GM19455 (cell line): ENCODE data around the gene TMPRSS11B.
"Not testable (repeated sequence)": the region's sequence is repeated elsewhere in the genome, so short reads cannot be mapped to it uniquely, and the experiment has no call there.

ENCODE experiments used
- ATAC-seq: cut with Tn5 transposase; IDR thresholded peaks from one replicate; pipeline ENCODE4 v1.9.1; 2021; ENCODE audit not compliant: unreplicated experiment

Gene TMPRSS11B

DNA sequence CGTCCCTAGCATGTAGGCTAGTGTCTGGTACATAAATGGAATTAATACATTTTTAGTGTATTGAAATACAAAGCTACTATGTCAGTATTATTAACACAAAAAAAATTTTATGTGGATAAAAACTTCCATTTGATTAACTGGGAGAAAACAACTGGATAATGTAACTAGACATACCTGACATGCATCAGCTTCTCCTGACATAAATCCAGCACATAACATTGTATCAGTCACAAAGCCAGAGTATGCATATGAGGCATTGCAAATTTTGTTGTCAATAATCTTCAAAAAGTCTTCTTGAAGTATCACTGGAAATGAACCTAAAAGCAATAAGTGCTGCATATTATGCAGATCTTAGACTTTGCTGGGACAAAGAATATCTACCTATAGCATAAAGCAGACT is 16.9 kb downstream of the TMPRSS11B start:
- ATAC-seq: no peak

DNA sequence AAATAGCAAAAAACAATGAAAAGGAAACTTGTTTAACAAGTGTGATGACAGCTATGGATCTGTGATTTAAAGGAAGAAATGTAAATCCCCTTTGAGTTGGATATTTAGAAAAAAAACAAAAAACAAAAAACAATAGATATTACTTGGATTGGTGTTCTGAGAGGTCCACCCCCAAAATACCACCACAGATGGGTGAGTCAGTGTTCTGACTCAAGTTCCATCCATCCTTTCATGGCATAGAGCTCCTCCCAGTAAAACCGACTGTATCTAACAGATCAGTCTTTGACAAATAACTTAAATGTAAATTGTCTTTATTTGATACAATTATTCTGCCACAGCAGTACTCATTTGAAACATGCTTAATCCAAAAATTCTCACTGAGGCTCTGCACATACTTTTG is 27.4 kb downstream of the TMPRSS11B start:
- no peak for ATAC-seq

DNA sequence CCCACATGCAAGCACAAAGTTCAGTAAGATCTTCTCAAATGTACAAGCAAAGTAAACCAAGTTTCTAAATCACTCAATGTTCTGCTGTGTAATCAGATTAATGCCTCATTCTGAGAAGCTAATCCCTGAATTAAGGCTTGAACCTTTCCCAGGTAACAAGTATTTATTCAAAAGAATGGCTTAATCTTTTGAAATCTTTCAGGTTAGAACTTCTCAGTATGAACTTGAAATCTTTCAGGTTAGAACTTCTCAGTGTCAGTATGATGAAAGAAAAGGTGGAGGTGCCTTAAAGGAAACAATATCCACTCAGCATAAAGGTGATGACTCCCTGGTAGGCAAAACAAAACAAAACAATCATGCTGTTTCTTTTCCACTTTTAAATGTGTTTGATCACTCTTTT is 29.0 kb downstream of the TMPRSS11B start:
- no peak for ATAC-seq

DNA sequence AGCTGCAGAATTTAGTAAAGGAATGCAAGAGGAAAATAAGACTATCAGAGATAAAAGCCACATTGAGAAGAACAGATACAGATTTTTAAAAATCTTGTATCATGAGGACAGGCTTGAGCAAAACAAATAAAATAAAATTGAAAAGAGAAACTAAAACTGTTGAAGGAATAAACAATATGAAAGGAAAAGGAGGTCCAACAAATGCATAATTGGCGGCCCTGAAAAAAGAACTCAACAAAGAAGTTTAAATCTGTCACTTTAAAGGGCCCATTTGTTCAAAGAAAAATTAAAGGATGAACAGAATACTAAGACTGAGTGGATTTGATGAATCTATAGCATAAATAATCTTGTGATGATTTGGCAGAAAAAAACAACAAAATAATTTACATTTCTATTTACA is 36.5 kb downstream of the TMPRSS11B start:
- ATAC-seq: no peak

DNA sequence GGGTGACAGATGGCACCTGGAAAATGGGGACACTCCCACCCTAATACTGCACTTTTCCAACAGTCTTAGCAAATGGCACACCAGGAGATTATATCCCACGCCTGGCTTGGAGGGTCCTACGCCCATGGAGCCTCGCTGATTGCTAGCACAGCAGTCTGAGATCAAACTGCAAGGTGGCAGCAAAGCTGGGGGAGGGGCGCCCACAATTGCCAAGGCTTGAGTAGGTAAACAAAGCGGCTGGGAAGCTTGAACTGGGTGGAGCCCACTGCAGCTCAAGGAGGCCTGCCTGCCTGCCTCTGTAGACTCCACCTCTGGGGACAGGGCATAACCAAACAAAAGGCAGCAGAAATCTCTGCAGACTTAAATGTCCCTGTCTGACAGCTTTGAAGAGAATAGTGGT is 51.2 kb downstream of the TMPRSS11B start:
- not testable (repeated sequence) for ATAC-seq

DNA sequence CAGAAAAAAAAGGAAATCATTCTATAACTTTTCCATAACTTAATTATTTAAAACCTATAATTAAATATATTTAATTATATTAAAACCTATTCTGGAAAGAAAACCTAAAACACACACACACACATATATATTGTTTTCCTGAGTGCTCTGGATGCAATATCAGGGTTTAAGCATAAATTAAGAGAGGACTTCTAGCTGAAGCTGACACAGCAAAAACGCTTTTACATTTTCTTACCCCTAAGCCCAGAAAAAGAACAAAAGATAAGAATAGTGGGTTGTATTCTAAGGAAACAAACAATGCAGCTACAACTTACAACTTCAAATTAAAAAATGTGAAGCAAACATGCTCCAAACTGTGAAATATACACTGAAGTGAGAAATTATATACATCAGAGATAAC is 52.3 kb downstream of the TMPRSS11B start:
- ATAC-seq: no peak

DNA sequence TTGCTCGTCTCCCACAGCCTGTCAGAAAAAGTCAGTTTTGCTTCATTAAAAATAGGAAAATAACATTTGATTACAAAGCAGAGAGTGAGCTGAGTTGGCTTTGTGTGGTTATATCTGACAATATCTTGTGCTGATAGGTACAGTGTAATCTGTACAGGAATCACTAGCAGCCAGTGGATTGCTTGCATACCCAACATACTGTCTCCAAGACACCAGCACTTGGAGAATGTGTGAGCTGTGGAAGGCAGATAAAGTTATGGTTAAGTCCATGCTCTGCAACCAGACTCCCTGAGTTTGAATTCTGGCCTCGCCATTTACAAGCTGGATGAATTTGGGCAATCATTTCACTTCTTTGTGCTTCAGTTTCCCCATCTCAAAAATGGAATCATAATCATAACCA is 58.3 kb downstream of the TMPRSS11B start:
- no peak for ATAC-seq

DNA sequence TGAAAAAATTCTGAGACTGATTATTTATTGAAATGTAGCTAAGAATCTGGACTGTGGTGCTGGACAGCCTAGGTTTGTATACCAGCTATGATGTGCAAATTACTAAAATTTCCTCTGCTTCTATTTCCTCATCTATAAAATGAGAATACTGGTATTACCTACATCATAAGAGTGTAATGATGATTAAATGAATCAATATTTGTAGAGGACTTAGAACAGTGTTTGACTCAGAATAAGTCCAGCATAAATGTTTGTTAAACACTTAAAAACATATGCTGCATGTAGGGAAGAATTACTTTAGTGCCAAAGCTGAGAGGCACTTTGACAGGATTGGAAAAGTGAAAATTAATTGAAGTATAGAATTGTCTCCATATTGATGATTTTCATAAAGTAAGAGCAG is 60.6 kb downstream of the TMPRSS11B start:
- ATAC-seq: no peak

DNA sequence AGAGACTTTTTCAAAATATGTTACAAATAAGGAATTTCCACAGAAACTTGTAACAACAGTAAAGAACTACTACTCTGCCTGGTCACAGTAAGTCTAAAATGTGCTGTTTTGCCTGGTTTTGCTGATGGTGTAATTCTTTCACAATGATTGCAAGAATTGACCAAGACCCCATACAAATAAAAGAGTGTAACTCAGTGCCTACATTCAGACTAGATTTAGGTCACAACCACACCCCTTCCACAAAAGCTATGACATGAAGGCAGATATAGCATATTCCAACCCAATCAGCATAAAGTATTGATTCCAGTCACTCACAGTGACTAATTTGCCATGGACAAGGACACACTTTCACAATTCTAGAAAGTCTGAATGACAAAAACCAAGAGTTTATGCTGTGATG is 62.1 kb downstream of the TMPRSS11B start:
- ATAC-seq: no peak

DNA sequence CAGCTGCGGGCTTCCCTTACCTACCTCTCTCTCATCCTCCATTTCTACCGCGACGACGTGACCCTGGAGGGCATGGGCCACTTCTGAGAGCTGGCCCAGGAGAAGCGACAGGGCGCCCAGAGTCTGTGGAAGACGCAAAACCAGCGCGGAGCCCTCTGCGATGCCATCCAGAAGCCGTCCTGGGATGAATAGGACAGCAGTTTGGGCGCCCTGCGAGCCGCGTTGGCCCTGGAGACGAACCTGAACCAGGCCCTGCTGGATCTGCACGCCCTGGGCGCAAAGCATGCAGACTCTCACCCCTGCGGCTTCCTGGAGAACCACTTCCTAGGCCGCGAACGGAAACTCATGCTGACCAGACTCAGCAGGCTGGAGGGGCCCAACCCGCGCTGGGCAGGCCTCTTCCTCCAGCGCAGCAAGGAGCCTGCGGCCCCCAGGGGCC is 63.1 kb downstream of the TMPRSS11B start:
- ATAC-seq: no peak

DNA sequence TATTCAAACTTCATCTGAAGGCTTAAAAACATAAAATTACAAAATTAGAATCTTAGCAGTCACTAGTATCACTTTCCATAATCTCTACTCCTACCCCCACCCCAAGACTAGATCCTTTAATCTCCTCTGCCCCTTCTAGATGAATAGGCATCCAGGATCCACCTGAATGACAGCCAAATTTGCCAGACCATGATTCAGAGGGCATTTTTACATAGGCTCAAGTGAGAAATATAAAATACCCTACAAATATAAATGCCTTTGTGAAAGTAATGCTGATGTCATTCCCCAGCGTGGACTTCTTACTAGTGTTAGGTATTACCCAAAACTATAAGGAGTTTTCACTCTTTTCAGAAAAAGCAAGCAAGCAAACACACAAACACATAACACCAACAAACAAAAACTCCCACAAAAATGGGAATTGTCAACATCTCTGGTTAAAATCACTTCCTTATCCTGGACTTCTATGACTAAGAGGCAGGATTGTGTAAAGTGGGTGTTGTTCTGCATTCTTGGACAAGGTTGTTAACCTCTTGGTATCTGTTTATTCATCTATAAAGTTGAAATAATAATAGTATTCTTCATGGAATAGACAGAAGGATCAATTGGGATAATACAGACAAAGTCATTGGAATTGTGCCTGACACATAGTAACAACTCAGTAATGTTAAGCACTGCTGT is 64.5 kb downstream of the TMPRSS11B start:
- no peak for ATAC-seq

DNA sequence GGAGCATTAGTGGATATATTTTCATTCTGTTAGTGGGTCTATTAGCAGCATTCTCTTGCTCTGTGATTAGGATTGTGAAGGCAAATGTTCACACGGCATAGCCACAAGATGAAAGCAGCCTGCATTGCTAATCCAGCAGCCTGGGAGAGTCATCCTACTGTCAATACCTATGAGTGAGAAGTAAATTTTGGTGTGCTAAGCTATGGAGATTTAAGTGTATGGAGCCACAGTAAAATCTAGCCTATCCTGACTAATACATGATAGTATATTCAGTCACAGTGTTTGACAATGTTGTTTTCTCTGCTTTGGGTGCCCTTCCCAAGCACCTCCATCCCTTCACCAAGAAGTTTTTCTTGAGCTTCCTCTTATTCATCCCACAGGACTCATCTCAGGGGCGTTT is 68.6 kb downstream of the TMPRSS11B start:
- ATAC-seq: no peak
